Measurements from ENCODE around the gene SSR3. TPM values are rescaled to one million over a fixed set of nuclear protein-coding genes. Genes with fewer than 3 reads are reported as not detected.

Gene SSR3
- total and polyA plus RNA-seq, 7 experiments from 2014 or later, result 56.0 to 158 (median 85.2) TPM

- Histone ChIP-seq H3K27ac (ENCODE audit: low read depth, low read length) (peak overlapping the region; percentile 85), H3K27me3 (ENCODE audit: control insufficient read depth in 2 of 2, insufficient read depth in 2 of 2, low read length in 2 of 2) (no peaks in the 10 kb centered on the region), H3K4me3 (ENCODE audit: low read length) (peak overlapping the region; percentile 95), H3K9me3 (ENCODE audit: control insufficient read depth in 2 of 3, low read length in 3 of 3) (no peaks in the 10 kb centered on the region), H3K4me1 (ENCODE audit: control insufficient read depth in 2 of 2, insufficient read depth in 2 of 2, low read length in 2 of 2) (peaks cover 16% of the 10 kb centered on the region in 2 donors), H3K36me3 (ENCODE audit: control insufficient read depth in 2 of 3, insufficient read depth in 3 of 3, low read length in 3 of 3) (peaks cover 0 to 27% (median 5%) of the 10 kb centered on the region in 3 experiments)
- DNase-seq, result no peak
- H3K4me1 Mint-ChIP-seq, result peaks cover 31 to 61% (median 50%) of the 10 kb centered on the region in 7 donors
- intact Hi-C loops (cut with micrococcal nuclease), result loop anchor here (2.0 to 10.0 kb wide), 5 partner anchors 30 to 700 kb away; partner anchors contain the start of genes GMPS (in 1 of the 2), LEKR1 (in 1 of the 2) and SLC33A1 (in 1 of the 2)
- peak overlapping the region; percentile 88 to 98 (median 97) for H3K4me3 Mint-ChIP-seq
- CTCF ChIA-PET, result interaction anchor here (1.3 to 2.3 kb wide), 6 partner anchors 10 to 582 kb away, joined by 3 to 7 read pairs (median 4); no protein-coding TSS in a partner anchor
- POLR2A ChIA-PET, result interaction anchor here (0.6 to 3.2 kb wide), 22 partner anchors 10 to 620 kb away, joined by 3 to 46 read pairs (median 4); partner anchors contain the start of genes CCNL1 and TIPARP
- peak overlapping the region; percentile 89 to 96 (median 92) for H3K27ac Mint-ChIP-seq
- no peak for ATAC-seq
- H3K36me3 Mint-ChIP-seq, result peaks cover 12 to 25% (median 18%) of the 10 kb centered on the region in 5 donors
- peaks cover 0 to 5% (median 0%) of the 10 kb centered on the region in 11 donors for H3K9me3 Mint-ChIP-seq
- no peaks in the 10 kb centered on the region for H3K27me3 Mint-ChIP-seq
Measured at GRCh38 chr3:156554515-156554841, 439 bp downstream of the SSR3 start.

- peaks cover 31 to 63% (median 52%) of the 10 kb centered on the region in 7 donors for H3K4me1 Mint-ChIP-seq
- peak overlapping the region; percentile 88 to 98 (median 97) for H3K4me3 Mint-ChIP-seq
- POLR2A ChIA-PET, result interaction anchor here (0.6 to 3.2 kb wide), 12 partner anchors 10 to 621 kb away, joined by 3 to 46 read pairs (median 4); partner anchors contain the start of genes CCNL1 and TIPARP
- Histone ChIP-seq H3K36me3 (ENCODE audit: control insufficient read depth in 2 of 3, insufficient read depth in 3 of 3, low read length in 3 of 3) (peaks cover 0 to 28% (median 6%) of the 10 kb centered on the region in 3 experiments), H3K9me3 (ENCODE audit: control insufficient read depth in 2 of 3, low read length in 3 of 3) (no peaks in the 10 kb centered on the region), H3K27me3 (ENCODE audit: control insufficient read depth in 2 of 2, insufficient read depth in 2 of 2, low read length in 2 of 2) (no peaks in the 10 kb centered on the region), H3K4me3 (ENCODE audit: low read length) (peak overlapping the region; percentile 95), H3K4me1 (ENCODE audit: control insufficient read depth in 2 of 2, insufficient read depth in 2 of 2, low read length in 2 of 2) (peaks cover 16% of the 10 kb centered on the region in 2 donors), H3K27ac (ENCODE audit: low read depth, low read length) (peak overlapping the region; percentile 85)
- peak overlapping the region; percentile 89 to 96 (median 92) for H3K27ac Mint-ChIP-seq
- CTCF ChIA-PET, result interaction anchor here (0.5 to 2.3 kb wide), 7 partner anchors 10 to 615 kb away, joined by 3 to 7 read pairs (median 4); no protein-coding TSS in a partner anchor
- no peak for DNase-seq
- no peaks in the 10 kb centered on the region for H3K27me3 Mint-ChIP-seq
- peaks cover 12 to 25% (median 18%) of the 10 kb centered on the region in 5 donors for H3K36me3 Mint-ChIP-seq
- ATAC-seq, result no peak
- intact Hi-C loops (cut with micrococcal nuclease), result loop anchor here (2.0 to 10.0 kb wide), 5 partner anchors 29 to 699 kb away; partner anchors contain the start of genes GMPS (in 1 of the 2), LEKR1 (in 1 of the 2) and SLC33A1 (in 1 of the 2)
- peaks cover 0 to 5% (median 0%) of the 10 kb centered on the region in 11 donors for H3K9me3 Mint-ChIP-seq
Measured at GRCh38 chr3:156553705-156554356, 1.1 kb downstream of the SSR3 start.

GRCh38 chr3:156552973-156553372 is 1.9 kb downstream of the SSR3 start:
- H3K27me3 ChIP-seq (ENCODE audit: control insufficient read depth in 2 of 2, insufficient read depth in 2 of 2, low read length in 2 of 2), result no peaks in the 10 kb centered on the region
- no peak for ATAC-seq
- no peak overlapping the region for H3K4me3 ChIP-seq (ENCODE audit: low read length)
- no peak for DNase-seq
- H3K4me1 ChIP-seq (ENCODE audit: control insufficient read depth in 2 of 2, insufficient read depth in 2 of 2, low read length in 2 of 2), result peaks cover 16% of the 10 kb centered on the region in 2 donors
- ChIA-PET CTCF (interaction anchor here (0.6 kb wide), 1 partner anchor 616 kb away, joined by 3 read pairs; no protein-coding TSS in a partner anchor), POLR2A (interaction anchor here (0.7 to 3.2 kb wide), 3 partner anchors 29 to 579 kb away, joined by 4 to 22 read pairs (median 21); no protein-coding TSS in a partner anchor)
- H3K4me3 Mint-ChIP-seq, result peak overlapping the region; percentile 47 to 98 (median 94)
- H3K36me3 ChIP-seq (ENCODE audit: control insufficient read depth in 2 of 3, insufficient read depth in 3 of 3, low read length in 3 of 3), result peaks cover 0 to 37% (median 15%) of the 10 kb centered on the region in 3 experiments
- no peak overlapping the region for H3K27ac ChIP-seq (ENCODE audit: low read depth, low read length)
- intact Hi-C loops (cut with micrococcal nuclease), result loop anchor here in 1 of 2 donors (10.0 kb wide), 1 partner anchor 698 kb away; the partner anchor contains the start of gene SLC33A1
- H3K9me3 Mint-ChIP-seq, result peaks cover 0 to 5% (median 0%) of the 10 kb centered on the region in 11 donors
- no peaks in the 10 kb centered on the region for H3K27me3 Mint-ChIP-seq
- peaks cover 12 to 31% (median 18%) of the 10 kb centered on the region in 5 donors for H3K36me3 Mint-ChIP-seq
- H3K9me3 ChIP-seq (ENCODE audit: control insufficient read depth in 2 of 3, low read length in 3 of 3), result no peaks in the 10 kb centered on the region
- no peak overlapping the region for H3K27ac Mint-ChIP-seq
- peaks cover 31 to 66% (median 54%) of the 10 kb centered on the region in 7 donors for H3K4me1 Mint-ChIP-seq

- Histone ChIP-seq H3K9me3 (ENCODE audit: control insufficient read depth in 2 of 3, low read length in 3 of 3) (no peaks in the 10 kb centered on the region), H3K27me3 (ENCODE audit: control insufficient read depth in 2 of 2, insufficient read depth in 2 of 2, low read length in 2 of 2) (no peaks in the 10 kb centered on the region), H3K4me3 (ENCODE audit: low read length) (no peak overlapping the region), H3K36me3 (ENCODE audit: control insufficient read depth in 2 of 3, insufficient read depth in 3 of 3, low read length in 3 of 3) (peaks cover 0 to 48% (median 18%) of the 10 kb centered on the region in 3 experiments), H3K27ac (ENCODE audit: low read depth, low read length) (no peak overlapping the region), H3K4me1 (ENCODE audit: control insufficient read depth in 2 of 2, insufficient read depth in 2 of 2, low read length in 2 of 2) (peaks cover 16% of the 10 kb centered on the region in 2 donors)
- H3K4me1 Mint-ChIP-seq, result peaks cover 33 to 74% (median 61%) of the 10 kb centered on the region in 7 donors
- ChIA-PET CTCF (no interaction called here), POLR2A (interaction anchor here (0.7 kb wide), 1 partner anchor 69 kb away, joined by 3 read pairs; no protein-coding TSS in a partner anchor)
- H3K27me3 Mint-ChIP-seq, result no peaks in the 10 kb centered on the region
- intact Hi-C loops (cut with micrococcal nuclease), result loop anchor here in 1 of 2 donors (10.0 kb wide), 1 partner anchor 697 kb away; the partner anchor contains the start of gene SLC33A1
- peak overlapping the region in 5 of 10 donors; percentile 10 to 51 (median 42) for H3K4me3 Mint-ChIP-seq
- H3K36me3 Mint-ChIP-seq, result peaks cover 13 to 39% (median 22%) of the 10 kb centered on the region in 5 donors
- peak overlapping the region in 1 of 9 donors; percentile 84 for H3K27ac Mint-ChIP-seq
- H3K9me3 Mint-ChIP-seq, result peaks cover 0 to 5% (median 0%) of the 10 kb centered on the region in 11 donors
- DNase-seq (no peak), ATAC-seq (no peak)
Measured at GRCh38 chr3:156551746-156552145, 3.2 kb downstream of the SSR3 start.

- POLR2A ChIA-PET, result no interaction called here
- Mint-ChIP-seq H3K27me3 (no peaks in the 10 kb centered on the region), H3K27ac (no peak overlapping the region)
Measured at GRCh38 chr3:156551261-156551660, 3.7 kb downstream of the SSR3 start.

GRCh38 chr3:156548902-156549301 is 6.0 kb downstream of the SSR3 start:
- peaks cover 12% of the 10 kb centered on the region in 2 donors for H3K4me1 ChIP-seq (ENCODE audit: control insufficient read depth in 2 of 2, insufficient read depth in 2 of 2, low read length in 2 of 2)
- H3K27me3 Mint-ChIP-seq, result no peaks in the 10 kb centered on the region
- peaks cover 13 to 49% (median 30%) of the 10 kb centered on the region in 5 donors for H3K36me3 Mint-ChIP-seq
- no peak overlapping the region for H3K27ac ChIP-seq (ENCODE audit: low read depth, low read length)
- peaks cover 33 to 72% (median 57%) of the 10 kb centered on the region in 7 donors for H3K4me1 Mint-ChIP-seq
- H3K9me3 ChIP-seq (ENCODE audit: control insufficient read depth in 2 of 3, low read length in 3 of 3), result no peaks in the 10 kb centered on the region
- ATAC-seq, result no peak
- H3K36me3 ChIP-seq (ENCODE audit: control insufficient read depth in 2 of 3, insufficient read depth in 3 of 3, low read length in 3 of 3), result peaks cover 0 to 55% (median 22%) of the 10 kb centered on the region in 3 experiments
- DNase-seq, result no peak
- H3K9me3 Mint-ChIP-seq, result no peaks in the 10 kb centered on the region
- H3K4me3 ChIP-seq (ENCODE audit: low read length), result no peak overlapping the region
- ChIA-PET CTCF (interaction anchor here (1.4 to 2.4 kb wide), 2 partner anchors 39 to 398 kb away, joined by 3 to 7 read pairs; no protein-coding TSS in a partner anchor), POLR2A (interaction anchor here (1.0 kb wide), 1 partner anchor 125 kb away, joined by 3 read pairs; no protein-coding TSS in a partner anchor)
- no peak overlapping the region for H3K27ac Mint-ChIP-seq
- H3K27me3 ChIP-seq (ENCODE audit: control insufficient read depth in 2 of 2, insufficient read depth in 2 of 2, low read length in 2 of 2), result no peaks in the 10 kb centered on the region
- H3K4me3 Mint-ChIP-seq, result no peak overlapping the region
- intact Hi-C loops (cut with micrococcal nuclease), result no loop called here

More at GRCh38 chr3:156551261-156551660, 3.7 kb downstream of the SSR3 start:
- Histone ChIP-seq H3K4me3 (ENCODE audit: low read length) (no peak overlapping the region), H3K27me3 (ENCODE audit: control insufficient read depth in 2 of 2, insufficient read depth in 2 of 2, low read length in 2 of 2) (no peaks in the 10 kb centered on the region), H3K27ac (ENCODE audit: low read depth, low read length) (no peak overlapping the region), H3K36me3 (ENCODE audit: control insufficient read depth in 2 of 3, insufficient read depth in 3 of 3, low read length in 3 of 3) (peaks cover 0 to 53% (median 18%) of the 10 kb centered on the region in 3 experiments), H3K4me1 (ENCODE audit: control insufficient read depth in 2 of 2, insufficient read depth in 2 of 2, low read length in 2 of 2) (peaks cover 16% of the 10 kb centered on the region in 2 donors), H3K9me3 (ENCODE audit: control insufficient read depth in 2 of 3, low read length in 3 of 3) (no peaks in the 10 kb centered on the region)
- Mint-ChIP-seq H3K36me3 (peaks cover 13 to 43% (median 26%) of the 10 kb centered on the region in 5 donors), H3K9me3 (peaks cover 0 to 5% (median 0%) of the 10 kb centered on the region in 11 donors), H3K4me1 (peaks cover 37 to 77% (median 64%) of the 10 kb centered on the region in 7 donors), H3K4me3 (peak overlapping the region in 3 of 10 donors; percentile 42 to 51 (median 47))
- CTCF ChIA-PET, result no interaction called here
- DNase-seq (no peak), ATAC-seq (no peak)
- intact Hi-C loops (cut with micrococcal nuclease), result loop anchor here in 1 of 2 donors (10.0 kb wide), 1 partner anchor 696 kb away; the partner anchor contains the start of gene SLC33A1
